Activated CD8-positive, alpha-beta memory T cell treated with anti-CD3 and anti-CD28 coated beads, Interleukin-2, amount 50 U/mL, for 4 hours (primary cell): ENCODE data around the gene CYS1.
"Not testable (repeated sequence)": the region's sequence is repeated elsewhere in the genome, so short reads cannot be mapped to it uniquely, and the experiment has no call there.

ENCODE experiments used
- DNase-seq: peaks from one replicate; pipeline ENCODE4 v3.0.0-alpha.2; 2020

CYS1 gene

GRCh38 chr2:10011606-10012325, 68.4 kb downstream of the CYS1 start:
- DNase-seq, result not testable (repeated sequence)

- not testable (repeated sequence) for DNase-seq
Observed at GRCh38 chr2:10010861-10011605, 69.2 kb downstream of the CYS1 start.

- no peak for DNase-seq
Observed at GRCh38 chr2:10009811-10010781, 70.1 kb downstream of the CYS1 start.

DNA sequence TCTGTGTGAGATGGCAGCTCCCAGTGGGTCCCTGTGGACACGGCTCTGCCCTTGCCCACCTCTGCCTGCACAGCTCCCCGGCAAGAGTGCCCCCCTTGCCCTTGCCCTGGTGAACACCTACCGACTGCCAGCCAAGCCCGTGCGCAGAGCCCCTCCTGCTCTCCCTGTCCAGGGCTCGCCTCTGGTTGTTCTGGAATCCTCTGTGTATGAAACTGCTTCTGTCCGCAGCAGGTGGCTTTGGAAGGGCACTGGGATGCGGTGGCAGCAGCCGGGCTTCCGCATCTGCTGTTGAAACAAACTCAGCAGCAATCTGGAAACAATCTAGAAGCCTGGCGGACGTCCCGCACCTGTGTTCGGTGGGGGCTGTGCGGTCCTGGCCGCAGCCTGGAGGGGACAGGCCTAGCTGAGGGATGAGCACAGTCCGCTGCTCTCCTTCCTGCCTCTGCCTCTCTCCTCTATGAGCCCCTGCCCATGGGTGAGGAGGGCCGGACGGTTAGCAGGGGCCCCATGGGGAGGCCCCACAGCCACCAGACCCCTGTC, 70.9 kb downstream of the CYS1 start:
- no peak for DNase-seq

DNA sequence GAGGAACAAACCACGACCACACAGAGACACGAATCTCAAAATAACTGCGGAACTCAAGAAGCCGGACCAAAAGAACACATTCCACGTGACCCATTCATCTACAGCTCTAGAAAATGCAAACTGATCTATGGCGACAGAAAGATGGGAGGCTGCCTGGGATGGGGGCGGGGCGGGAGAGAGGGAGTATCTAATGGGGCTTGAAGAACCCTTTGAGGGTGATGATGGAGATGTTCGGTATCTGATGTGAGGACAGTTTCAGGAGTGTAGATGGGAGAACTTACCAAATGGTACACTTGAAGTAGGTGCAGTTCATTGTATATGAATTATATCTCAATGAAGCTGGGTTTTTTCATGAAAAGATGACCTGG, 71.4 kb downstream of the CYS1 start:
- DNase-seq, result no peak

- no peak for DNase-seq
Observed at GRCh38 chr2:10007921-10008808, 72.0 kb downstream of the CYS1 start.

- no peak for DNase-seq
Observed at GRCh38 chr2:10007435-10007834, 72.8 kb downstream of the CYS1 start.
